GM18951 (cell line): Measurements from ENCODE around the gene ODC1.

Experiments
- POLR2A ChIP-seq: IDR thresholded peaks from 4 replicates; pipeline ENCODE4 v1.6.1; 2011; ENCODE audit warnings: mild to moderate bottlenecking; ENCODE audit not compliant: insufficient read length, insufficient read depth; ENCODE audit errors: extremely low read depth
- in situ Hi-C: fragments of 300-500 bp; cut with MboI; formaldehyde crosslinking; loops from one replicate; pipeline ENCODE4 v1.12.0; 2022; ENCODE audit warnings: low sequenced_read_pairs, mixed read lengths, inconsistent platforms; ENCODE audit not compliant: unreplicated experiment

Gene ODC1

GRCh38 chr2:10454505-10454904 lies 6.4 kb upstream of the ODC1 start:
- no peak for TF ChIP-seq POLR2A
- in situ Hi-C loops = no loop called here

- TF ChIP-seq POLR2A = no peak
- in situ Hi-C loops = no loop called here
Measured at GRCh38 chr2:10453905-10454298, 5.8 kb upstream of the ODC1 start.

- in situ Hi-C loops = no loop called here
- no peak for TF ChIP-seq POLR2A
Measured at GRCh38 chr2:10452956-10453904, 5.1 kb upstream of the ODC1 start.

- in situ Hi-C loops = no loop called here
- no peak for TF ChIP-seq POLR2A
Measured at GRCh38 chr2:10452312-10452711, 4.2 kb upstream of the ODC1 start.

DNA sequence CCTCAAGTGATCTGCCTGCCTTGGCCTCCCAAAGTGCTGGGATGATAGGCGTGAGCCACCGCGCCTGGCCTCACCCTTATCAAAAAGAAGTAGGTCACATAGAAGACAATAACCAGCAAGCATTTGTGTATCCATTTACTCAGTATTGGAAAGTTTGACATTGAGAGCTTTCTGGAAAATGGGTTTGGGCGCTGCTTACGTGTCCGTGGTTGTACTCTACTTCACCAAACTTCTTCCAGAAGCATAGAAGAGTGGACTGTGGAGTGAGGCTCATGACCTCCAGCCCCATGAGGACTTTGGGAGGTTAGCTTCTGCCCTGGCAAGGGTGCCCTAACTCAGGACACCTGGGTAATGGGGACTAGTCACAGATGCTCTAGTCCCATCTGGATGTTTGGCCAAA lies 3.7 kb upstream of the ODC1 start:
- TF ChIP-seq POLR2A = no peak
- in situ Hi-C loops = no loop called here

GRCh38 chr2:10449838-10450691 lies 1.9 kb upstream of the ODC1 start:
- TF ChIP-seq POLR2A = no peak
- in situ Hi-C loops = loop anchor here (10.0 to 25.0 kb wide), 2 partner anchors 215 to 638 kb away; no protein-coding TSS in a partner anchor

DNA sequence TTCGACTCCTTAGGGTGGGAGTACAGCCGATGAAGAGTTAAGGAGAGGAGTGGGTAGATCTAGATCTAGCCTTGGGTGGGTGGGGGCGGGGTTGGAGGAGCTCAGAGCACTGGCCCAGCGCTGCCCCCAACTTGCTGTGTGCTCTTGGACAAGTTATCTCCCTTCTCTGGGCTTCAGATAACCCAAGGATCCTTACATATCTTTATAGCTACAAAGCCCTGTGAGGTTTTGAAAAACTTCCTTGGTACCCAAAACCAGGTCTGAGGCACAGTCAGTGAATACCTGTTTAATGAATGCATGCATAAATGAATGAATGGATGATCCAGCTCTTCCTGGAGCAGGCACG lies 1.3 kb upstream of the ODC1 start:
- no peak for TF ChIP-seq POLR2A
- in situ Hi-C loops = loop anchor here (10.0 to 25.0 kb wide), 2 partner anchors 215 to 637 kb away; no protein-coding TSS in a partner anchor

GRCh38 chr2:10448576-10449485 lies 704 bp upstream of the ODC1 start:
- no peak for TF ChIP-seq POLR2A
- in situ Hi-C loops = loop anchor here (10.0 to 25.0 kb wide), 2 partner anchors 216 to 637 kb away; no protein-coding TSS in a partner anchor

- no peak for TF ChIP-seq POLR2A
- in situ Hi-C loops = loop anchor here (10.0 to 25.0 kb wide), 2 partner anchors 217 to 635 kb away; no protein-coding TSS in a partner anchor
Measured at GRCh38 chr2:10447300-10447894, 730 bp downstream of the ODC1 start.

DNA sequence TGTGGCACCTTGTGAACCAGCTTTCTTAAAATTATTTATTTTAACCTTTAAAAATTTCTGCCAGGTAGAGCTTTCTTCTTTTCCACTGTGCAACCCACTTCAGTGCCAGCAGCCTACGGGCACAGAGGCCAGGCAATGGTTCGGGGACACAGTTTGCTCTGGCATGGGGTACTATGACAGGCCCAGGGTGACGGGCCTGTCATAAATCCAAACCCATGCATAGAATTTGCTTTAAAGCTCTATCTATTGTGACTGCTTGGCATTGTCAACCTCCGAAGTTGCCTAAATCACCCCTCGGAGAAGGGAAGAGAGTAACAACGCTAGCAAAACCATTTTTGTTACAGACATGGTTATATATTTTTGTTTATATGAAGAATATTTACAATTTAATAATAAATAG lies 1.5 kb downstream of the ODC1 start:
- in situ Hi-C loops = loop anchor here (10.0 to 25.0 kb wide), 2 partner anchors 218 to 634 kb away; no protein-coding TSS in a partner anchor
- no peak for TF ChIP-seq POLR2A

DNA sequence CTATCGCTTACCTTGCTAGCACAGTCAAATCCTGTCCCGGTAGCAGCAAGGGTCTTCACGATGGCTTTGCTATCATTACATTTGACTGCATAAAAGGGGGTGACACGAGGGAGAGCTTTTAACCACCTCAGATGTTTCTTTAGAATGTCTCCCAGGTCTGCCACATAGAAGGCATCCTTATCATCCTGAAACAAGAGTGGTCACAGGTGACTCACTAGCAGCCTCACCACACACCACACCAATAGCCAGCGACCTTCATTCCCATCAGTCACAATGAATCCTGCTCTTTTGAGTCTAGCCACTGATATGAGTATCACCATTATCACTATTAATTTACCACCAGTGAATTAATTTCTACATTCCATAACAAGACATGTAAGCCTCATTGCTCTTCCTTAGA lies 3.7 kb downstream of the ODC1 start:
- in situ Hi-C loops = loop anchor here (10.0 to 25.0 kb wide), 2 partner anchors 220 to 632 kb away; no protein-coding TSS in a partner anchor
- no peak for TF ChIP-seq POLR2A

GRCh38 chr2:10442469-10443126 lies 5.5 kb downstream of the ODC1 start:
- in situ Hi-C loops = loop anchor here (10.0 to 25.0 kb wide), 2 partner anchors 222 to 630 kb away; no protein-coding TSS in a partner anchor
